A549 (cell line): ENCODE data around the gene IFNL2. TPM values are rescaled to one million over a fixed set of nuclear protein-coding genes. Genes with fewer than 3 reads are reported as not detected.
A peak's percentile ranks its signal among the peaks of the same experiment; 100 is the strongest.

Source experiments
- ATAC-seq, 2 experiments: fragments of 200-7000 bp in 1 of 2; fragments of >200 bp in 1 of 2; cut with Nextera tagmentation in 1 of 2; cut with Tn5 transposase in 1 of 2; 3 replicates each; pipeline versions ENCODE4 v1.8.0 to v1.9.1; 2018 to 2020; ENCODE audit warnings: mild to moderate bottlenecking in 1 of 2, moderate library complexity in 1 of 2
- CTCF ChIA-PET: fragments of 300-600 bp; sonication (Branson Sonifier 250); formaldehyde crosslinking; extraction: SDS; loops from one replicate; lab custom pipeline; 2021; ENCODE audit warnings: antibody characterized with exemption, inconsistent platforms; lab: Yijun Ruan, JAX
- POLR2A ChIA-PET: fragments of 350-600 bp; formaldehyde crosslinking; extraction: SDS; loops from one replicate; lab custom pipeline; 2021; ENCODE audit warnings: antibody characterized with exemption, inconsistent platforms; lab: Yijun Ruan, JAX
- DNase-seq, 2 experiments: peaks; one replicate each; pipeline versions ENCODE4 v3.0.0 to v3.0.0-alpha.2; 2011 to 2016; ENCODE audit warnings: low read depth in 1 of 2, low spot score in 1 of 2
- FAIRE-seq: peaks from 2 replicates; lab custom pipeline; 2011; peaks lifted over from hg19 to GRCh38; lab: Jason Lieb, UNC
- H3K27ac ChIP-seq, 2 experiments: fragments of >200 bp; sonication (Bioruptor Twin); formaldehyde crosslinking; 3 replicates each; pipeline ENCODE4 v1.5.1; 2016 to 2017
- H3K4me1 ChIP-seq: fragments of >200 bp; sonication (Bioruptor Twin); formaldehyde crosslinking; 3 replicates; pipeline ENCODE4 v1.6.1; 2016
- H3K4me2 ChIP-seq: fragments of >200 bp; sonication (Bioruptor Twin); formaldehyde crosslinking; 3 replicates; pipeline ENCODE4 v1.6.1; 2016
- H3K4me3 ChIP-seq: fragments of >200 bp; sonication (Bioruptor Twin); formaldehyde crosslinking; 3 replicates; pipeline ENCODE4 v1.5.1; 2016
- H3K9me3 ChIP-seq: fragments of >200 bp; sonication (Bioruptor Twin); formaldehyde crosslinking; 3 replicates; pipeline ENCODE4 v1.6.1; 2016
- CHD4 ChIP-seq: fragments of 200-600 bp; sonication (generic); IDR thresholded peaks from 2 replicates; pipeline ENCODE4 v1.6.1; 2016; ENCODE audit warnings: antibody characterized with exemption, mild to moderate bottlenecking, borderline replicate concordance
- EHF ChIP-seq: fragments of 250-450 bp; sonication (Bioruptor Pico); IDR thresholded peaks from 2 replicates; pipeline ENCODE4 v1.5.0; 2020; ENCODE audit warnings: mild to moderate bottlenecking
- EP300 ChIP-seq, 2 experiments: fragments of >200 bp; sonication (Bioruptor Twin); formaldehyde crosslinking; IDR thresholded peaks; 2 replicates in 1 of 2; 3 replicates in 1 of 2; pipeline ENCODE4 v1.6.1; 2016 to 2017
- FOSB ChIP-seq: fragments of 250-450 bp; sonication (Bioruptor Pico); IDR thresholded peaks from 2 replicates; pipeline ENCODE4 v1.5.0; 2020; ENCODE audit warnings: mild to moderate bottlenecking, moderate library complexity
- HOXA7 ChIP-seq: fragments of 250-450 bp; sonication (Bioruptor Pico); IDR thresholded peaks from 2 replicates; pipeline ENCODE4 v1.5.0; 2020; ENCODE audit warnings: mild to moderate bottlenecking, moderate library complexity
- HOXB13 ChIP-seq: fragments of 250-450 bp; sonication (Bioruptor Pico); IDR thresholded peaks from 2 replicates; pipeline ENCODE4 v1.5.0; 2020; ENCODE audit warnings: low read depth, mild to moderate bottlenecking, moderate library complexity
- JUNB ChIP-seq: fragments of >200 bp; sonication (Bioruptor Twin); formaldehyde crosslinking; IDR thresholded peaks from 2 replicates; pipeline ENCODE4 v1.6.1; 2016
- KDM1A ChIP-seq: fragments of 200-600 bp; sonication (generic); IDR thresholded peaks from 2 replicates; pipeline ENCODE4 v1.6.1; 2016; ENCODE audit warnings: low read depth, mild to moderate bottlenecking
- KDM5A ChIP-seq: fragments of 200-600 bp; sonication (generic); IDR thresholded peaks from 2 replicates; pipeline ENCODE4 v1.6.1; 2016; ENCODE audit warnings: antibody characterized with exemption, mild to moderate bottlenecking
- MAFK ChIP-seq: fragments of 450-650 bp; IDR thresholded peaks from 2 replicates; pipeline ENCODE4 v1.6.1; 2014; ENCODE audit not compliant: partially characterized antibody
- MYC ChIP-seq: IDR thresholded peaks from 2 replicates; pipeline ENCODE4 v1.6.1; 2012; ENCODE audit warnings: mild to moderate bottlenecking, inconsistent platforms, low read length, improper control_type of control experiment, borderline replicate concordance
- NFE2L2 ChIP-seq: fragments of 150-350 bp; conservative IDR thresholded peaks from 2 replicates; pipeline ENCODE4 v1.6.1; 2014; ENCODE audit warnings: low read length
- PHF8 ChIP-seq: fragments of 200-600 bp; sonication (generic); IDR thresholded peaks from 2 replicates; pipeline ENCODE4 v1.6.1; 2016; ENCODE audit warnings: low read depth, mild to moderate bottlenecking, antibody characterized with exemption, moderate library complexity, borderline replicate concordance
- POLR2A ChIP-seq: IDR thresholded peaks from 2 replicates; pipeline ENCODE4 v1.6.1; 2012; ENCODE audit warnings: mild to moderate bottlenecking, low read length
- RCOR1 ChIP-seq: fragments of 150-350 bp; IDR thresholded peaks from 2 replicates; pipeline ENCODE4 v1.6.1; 2014; ENCODE audit warnings: antibody characterized with exemption, low read length, low read depth
- RNF2 ChIP-seq: fragments of 200-600 bp; sonication (generic); IDR thresholded peaks from 2 replicates; pipeline ENCODE4 v1.6.1; 2016; ENCODE audit warnings: low read depth, mild to moderate bottlenecking, antibody characterized with exemption, moderate library complexity, borderline replicate concordance
- TP53 ChIP-seq: fragments of 250-450 bp; sonication (Bioruptor Pico); IDR thresholded peaks from 2 replicates; pipeline ENCODE4 v1.5.0; 2021; ENCODE audit warnings: mild to moderate bottlenecking, moderate library complexity
- ZFP36 ChIP-seq: fragments of 450-650 bp; IDR thresholded peaks from 2 replicates; pipeline ENCODE4 v1.6.1; 2014; ENCODE audit warnings: borderline replicate concordance; ENCODE audit not compliant: partially characterized antibody
- WGBS: methylation state at CpG from one replicate; pipeline ENCODE4 v1.1.6; 2017; ENCODE audit errors: missing lambda C conversion rate; 5-methylcytosine and 5-hydroxymethylcytosine counted together
- polyA plus RNA-seq, 4 experiments: library from polyadenylated mRNA; depleted of rRNA in 3 of 4; stranded (reverse); fragments of >200 nt; fragmentation: RNase III in 1 of 4; extraction: RNeasy Plus Mini Kit Qiagen cat#74134 plus additional on column Dnase treatment in 1 of 4; gene quantifications; 2 replicates in 3 of 4; 3 replicates in 1 of 4; pipeline ENCODE4 v1.2.3, GENCODE V29; 2011 to 2017
- TF ChIP-seq, protein P1 (sequence below): fragments of 250-450 bp; sonication (Bioruptor Pico); IDR thresholded peaks from 2 replicates; pipeline ENCODE4 v1.5.0; 2020; ENCODE audit warnings: low read depth, mild to moderate bottlenecking, moderate library complexity
- TF ChIP-seq, protein P2 (sequence below): fragments of >200 bp; sonication (Bioruptor Twin); formaldehyde crosslinking; IDR thresholded peaks from 2 replicates; pipeline ENCODE4 v1.6.1; 2016
- TF ChIP-seq, protein P3 (sequence below): IDR thresholded peaks from 2 replicates; pipeline ENCODE4 v1.6.1; 2012
- TF ChIP-seq, protein P4 (sequence below): IDR thresholded peaks from 2 replicates; pipeline ENCODE4 v1.6.1; 2012
- TF ChIP-seq, protein P5 (sequence below): fragments of 250-450 bp; sonication (Bioruptor Pico); IDR thresholded peaks from 2 replicates; pipeline ENCODE4 v1.5.0; 2021; ENCODE audit warnings: mild to moderate bottlenecking, moderate library complexity, borderline replicate concordance
- TF ChIP-seq, protein P6 (sequence below): fragments of >200 bp; sonication (Bioruptor Twin); formaldehyde crosslinking; IDR thresholded peaks from 3 replicates; pipeline ENCODE4 v1.5.1; 2016

The IFNL2 gene
- polyA plus RNA-seq, 2 of the 4 experiments (the other 2 are of a cell fraction): not detected

DNA sequence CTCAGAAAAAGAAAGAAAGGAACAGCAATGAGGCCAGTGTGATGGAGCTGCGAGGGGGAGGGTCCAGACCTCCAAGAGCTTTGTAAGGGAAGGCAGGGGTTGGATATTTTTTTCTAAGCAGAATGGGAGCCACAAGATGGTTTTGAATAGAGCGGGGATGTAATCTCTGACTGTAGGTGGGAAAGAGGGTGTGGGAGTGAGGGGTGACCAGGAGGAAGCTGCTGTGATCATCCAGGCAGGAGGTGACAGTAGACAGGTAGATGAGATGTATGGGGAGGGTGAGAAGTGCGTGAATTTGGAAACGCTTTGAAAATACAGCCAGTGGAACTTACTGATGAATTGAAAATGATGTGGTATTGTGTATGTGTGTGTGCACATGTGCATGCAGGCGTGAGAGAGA, 7.4 kb downstream of the IFNL2 start (continued):
- TF ChIP-seq, protein P1, sequence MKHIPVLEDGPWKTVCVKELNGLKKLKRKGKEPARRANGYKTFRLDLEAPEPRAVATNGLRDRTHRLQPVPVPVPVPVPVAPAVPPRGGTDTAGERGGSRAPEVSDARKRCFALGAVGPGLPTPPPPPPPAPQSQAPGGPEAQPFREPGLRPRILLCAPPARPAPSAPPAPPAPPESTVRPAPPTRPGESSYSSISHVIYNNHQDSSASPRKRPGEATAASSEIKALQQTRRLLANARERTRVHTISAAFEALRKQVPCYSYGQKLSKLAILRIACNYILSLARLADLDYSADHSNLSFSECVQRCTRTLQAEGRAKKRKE (CRISPR knock-in tag): no peak
- TF ChIP-seq, protein P2, sequence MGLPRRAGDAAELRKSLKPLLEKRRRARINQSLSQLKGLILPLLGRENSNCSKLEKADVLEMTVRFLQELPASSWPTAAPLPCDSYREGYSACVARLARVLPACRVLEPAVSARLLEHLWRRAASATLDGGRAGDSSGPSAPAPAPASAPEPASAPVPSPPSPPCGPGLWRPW: no peak
- TF ChIP-seq EHF (CRISPR knock-in tag) (no peak), HOXA7 (CRISPR knock-in tag) (no peak)

DNA sequence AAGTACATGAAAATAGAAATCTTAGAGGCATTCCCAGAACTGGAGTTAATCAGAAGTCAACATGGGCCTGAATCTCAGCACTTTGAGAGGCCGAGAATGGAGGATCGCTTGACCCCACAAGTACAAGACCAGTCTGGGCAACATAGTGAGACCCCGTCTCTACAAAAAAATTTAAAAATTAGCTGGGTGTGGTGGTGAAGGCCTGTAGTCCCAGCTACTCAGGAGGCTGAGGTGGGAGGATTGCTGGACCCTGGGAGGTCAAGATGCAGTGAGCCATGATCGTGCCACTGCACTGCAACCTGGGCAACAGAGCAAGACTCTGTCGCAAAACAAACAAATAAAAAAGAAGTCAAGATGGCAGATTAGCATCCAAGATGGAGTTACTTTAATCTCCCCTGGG, 8.5 kb downstream of the IFNL2 start:
- WGBS: 78% methylated on average over 5 of the region's 5 CpGs
- peaks cover 3% of the 10 kb centered on the region; the same call in 1 of the 3 replicates for H3K4me1 ChIP-seq
- TF ChIP-seq HOXB13: no peak
- TF ChIP-seq, protein P3, sequence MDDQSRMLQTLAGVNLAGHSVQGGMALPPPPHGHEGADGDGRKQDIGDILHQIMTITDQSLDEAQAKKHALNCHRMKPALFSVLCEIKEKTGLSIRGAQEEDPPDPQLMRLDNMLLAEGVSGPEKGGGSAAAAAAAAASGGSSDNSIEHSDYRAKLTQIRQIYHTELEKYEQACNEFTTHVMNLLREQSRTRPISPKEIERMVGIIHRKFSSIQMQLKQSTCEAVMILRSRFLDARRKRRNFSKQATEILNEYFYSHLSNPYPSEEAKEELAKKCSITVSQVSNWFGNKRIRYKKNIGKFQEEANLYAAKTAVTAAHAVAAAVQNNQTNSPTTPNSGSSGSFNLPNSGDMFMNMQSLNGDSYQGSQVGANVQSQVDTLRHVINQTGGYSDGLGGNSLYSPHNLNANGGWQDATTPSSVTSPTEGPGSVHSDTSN: no peak
- TF ChIP-seq MYC: no peak
- TF ChIP-seq KDM5A: no peak
- TF ChIP-seq EHF (CRISPR knock-in tag): no peak
- TF ChIP-seq RCOR1: no peak
- no peak for TF ChIP-seq ZFP36
- TF ChIP-seq NFE2L2: no peak
- TF ChIP-seq TP53 (CRISPR knock-in tag): no peak
- TF ChIP-seq RNF2: no peak
- no peak for TF ChIP-seq JUNB
- no peak for TF ChIP-seq EP300 (IDR thresholded peaks at IDR 0.05)
- TF ChIP-seq, protein P4, sequence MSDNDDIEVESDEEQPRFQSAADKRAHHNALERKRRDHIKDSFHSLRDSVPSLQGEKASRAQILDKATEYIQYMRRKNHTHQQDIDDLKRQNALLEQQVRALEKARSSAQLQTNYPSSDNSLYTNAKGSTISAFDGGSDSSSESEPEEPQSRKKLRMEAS: no peak
- H3K27ac ChIP-seq: no peak overlapping the region
- peaks cover 6% of the 10 kb centered on the region for H3K9me3 ChIP-seq
- no peak overlapping the region for H3K4me3 ChIP-seq
- DNase-seq (no peak), FAIRE-seq (no peak), ATAC-seq (no peak)
- POLR2A ChIA-PET: no interaction called here
- H3K4me2 ChIP-seq: no peak overlapping the region
- CTCF ChIA-PET: interaction anchor here (0.6 to 1.6 kb wide), 4 partner anchors 11 to 167 kb away, joined by 3 to 4 read pairs (median 4); partner anchors contain the start of genes IFNL3 and SAMD4B

DNA sequence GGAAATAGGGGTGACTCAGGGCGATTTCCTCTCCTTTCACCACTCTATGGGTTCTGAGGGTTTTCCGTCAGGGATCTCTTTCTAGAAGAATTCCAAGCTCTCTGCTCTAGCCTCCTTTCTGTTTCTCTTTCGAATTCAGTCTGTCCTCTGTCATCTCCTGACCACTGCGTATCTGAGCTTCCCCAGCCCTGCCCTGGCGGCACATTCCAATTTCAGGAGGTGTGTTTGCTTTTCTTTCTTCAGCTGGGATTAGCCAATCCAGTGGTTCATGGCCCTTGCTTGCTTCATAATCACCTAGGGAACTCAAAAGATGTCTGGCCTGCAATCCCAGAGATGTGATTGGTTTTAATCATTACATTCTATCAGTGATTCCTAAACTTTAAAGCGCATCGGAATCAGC, 9.4 kb downstream of the IFNL2 start:
- H3K4me2 ChIP-seq: 0 out of 3 replicates have a peak overlapping the region, but pooled peaks have one; percentile 15
- DNase-seq: peak in 1 of 2 experiments; percentile 61

More for the DNA sequence above, 9.4 kb downstream of the IFNL2 start:
- POLR2A ChIA-PET: no interaction called here
- 63% methylated on average over 7 of the region's 7 CpGs for WGBS
- Histone ChIP-seq H3K4me3 (no peak overlapping the region), H3K9me3 (peaks cover 14% of the 10 kb centered on the region)
- no peak for FAIRE-seq
- TF ChIP-seq RNF2: no peak
- TF ChIP-seq, protein P4: no peak
- TF ChIP-seq POLR2A: no peak
- TF ChIP-seq CHD4: no peak
- no peak for TF ChIP-seq PHF8
- no peak for TF ChIP-seq KDM5A
- TF ChIP-seq, protein P5, sequence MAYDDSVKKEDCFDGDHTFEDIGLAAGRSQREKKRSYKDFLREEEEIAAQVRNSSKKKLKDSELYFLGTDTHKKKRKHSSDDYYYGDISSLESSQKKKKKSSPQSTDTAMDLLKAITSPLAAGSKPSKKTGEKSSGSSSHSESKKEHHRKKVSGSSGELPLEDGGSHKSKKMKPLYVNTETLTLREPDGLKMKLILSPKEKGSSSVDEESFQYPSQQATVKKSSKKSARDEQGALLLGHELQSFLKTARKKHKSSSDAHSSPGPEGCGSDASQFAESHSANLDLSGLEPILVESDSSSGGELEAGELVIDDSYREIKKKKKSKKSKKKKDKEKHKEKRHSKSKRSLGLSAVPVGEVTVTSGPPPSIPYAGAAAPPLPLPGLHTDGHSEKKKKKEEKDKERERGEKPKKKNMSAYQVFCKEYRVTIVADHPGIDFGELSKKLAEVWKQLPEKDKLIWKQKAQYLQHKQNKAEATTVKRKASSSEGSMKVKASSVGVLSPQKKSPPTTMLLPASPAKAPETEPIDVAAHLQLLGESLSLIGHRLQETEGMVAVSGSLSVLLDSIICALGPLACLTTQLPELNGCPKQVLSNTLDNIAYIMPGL: no peak
- no peak for TF ChIP-seq HOXA7 (CRISPR knock-in tag)
- no peak for TF ChIP-seq KDM1A
- TF ChIP-seq, protein P6, sequence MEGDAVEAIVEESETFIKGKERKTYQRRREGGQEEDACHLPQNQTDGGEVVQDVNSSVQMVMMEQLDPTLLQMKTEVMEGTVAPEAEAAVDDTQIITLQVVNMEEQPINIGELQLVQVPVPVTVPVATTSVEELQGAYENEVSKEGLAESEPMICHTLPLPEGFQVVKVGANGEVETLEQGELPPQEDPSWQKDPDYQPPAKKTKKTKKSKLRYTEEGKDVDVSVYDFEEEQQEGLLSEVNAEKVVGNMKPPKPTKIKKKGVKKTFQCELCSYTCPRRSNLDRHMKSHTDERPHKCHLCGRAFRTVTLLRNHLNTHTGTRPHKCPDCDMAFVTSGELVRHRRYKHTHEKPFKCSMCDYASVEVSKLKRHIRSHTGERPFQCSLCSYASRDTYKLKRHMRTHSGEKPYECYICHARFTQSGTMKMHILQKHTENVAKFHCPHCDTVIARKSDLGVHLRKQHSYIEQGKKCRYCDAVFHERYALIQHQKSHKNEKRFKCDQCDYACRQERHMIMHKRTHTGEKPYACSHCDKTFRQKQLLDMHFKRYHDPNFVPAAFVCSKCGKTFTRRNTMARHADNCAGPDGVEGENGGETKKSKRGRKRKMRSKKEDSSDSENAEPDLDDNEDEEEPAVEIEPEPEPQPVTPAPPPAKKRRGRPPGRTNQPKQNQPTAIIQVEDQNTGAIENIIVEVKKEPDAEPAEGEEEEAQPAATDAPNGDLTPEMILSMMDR: no peak
- TF ChIP-seq MAFK: no peak
- no peak for TF ChIP-seq FOSB (CRISPR knock-in tag)
- TF ChIP-seq, all 56 proteins: peak for 0
- peaks cover 3% of the 10 kb centered on the region; the same call in 1 of the 3 replicates for H3K4me1 ChIP-seq
- ATAC-seq: peak; percentile 55 to 69; a peak in 5 of 6 replicates
- no peak overlapping the region for H3K27ac ChIP-seq
- CTCF ChIA-PET: interaction anchor here (1.0 to 1.6 kb wide), 4 partner anchors 10 to 168 kb away, joined by 3 to 4 read pairs (median 4); partner anchors contain the start of gene IFNL3
